Measurements from ENCODE around the gene AGAP1.

The AGAP1 gene

DNA sequence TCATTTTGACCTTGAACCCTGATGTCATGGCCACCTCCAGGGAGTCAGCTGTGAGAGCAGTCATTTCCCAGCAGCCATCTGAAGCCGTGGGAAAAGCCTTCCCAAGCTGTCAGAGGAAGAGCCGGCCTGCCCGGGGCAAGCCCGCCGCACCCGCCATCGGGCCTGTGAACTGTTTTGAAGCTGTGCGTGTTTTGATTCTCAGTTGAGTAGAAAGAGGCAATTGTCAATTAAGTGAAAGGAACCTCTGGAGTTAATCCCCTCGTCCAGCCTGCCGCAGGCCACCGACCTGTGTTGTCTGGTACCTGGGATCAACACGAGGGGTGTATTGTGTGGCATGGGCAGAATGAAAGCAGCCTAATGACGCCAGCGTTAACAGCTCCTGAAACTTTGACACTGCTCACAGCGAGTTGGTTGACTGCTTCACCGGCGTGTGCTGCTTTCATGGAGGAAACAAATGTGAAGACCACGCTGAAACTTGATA lies 318.4 kb downstream of the AGAP1 start:
- no peak for DNase-seq (ENCODE audit: low read depth)

DNA sequence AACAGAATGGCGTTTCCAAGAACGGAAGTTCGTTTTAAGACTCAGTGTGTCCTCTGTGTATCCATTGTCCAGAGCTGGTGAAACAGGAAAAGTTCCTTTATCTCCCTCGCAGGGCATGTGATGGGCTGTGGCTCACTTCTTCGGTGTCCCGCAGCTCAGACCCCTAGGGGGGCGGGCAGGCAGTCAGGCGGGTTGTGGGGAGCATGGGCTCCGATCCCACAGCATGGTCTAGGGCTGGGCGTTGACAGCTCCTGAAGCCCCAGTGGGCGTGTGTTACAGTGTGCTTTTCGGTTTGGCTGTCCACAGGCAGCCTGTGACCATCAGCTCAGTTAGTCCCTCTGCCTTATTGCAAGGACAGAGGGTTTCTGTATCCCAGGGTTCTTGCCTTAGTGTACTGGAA lies 319.6 kb downstream of the AGAP1 start:
- DNase-seq (ENCODE audit: low read depth): no peak

DNA sequence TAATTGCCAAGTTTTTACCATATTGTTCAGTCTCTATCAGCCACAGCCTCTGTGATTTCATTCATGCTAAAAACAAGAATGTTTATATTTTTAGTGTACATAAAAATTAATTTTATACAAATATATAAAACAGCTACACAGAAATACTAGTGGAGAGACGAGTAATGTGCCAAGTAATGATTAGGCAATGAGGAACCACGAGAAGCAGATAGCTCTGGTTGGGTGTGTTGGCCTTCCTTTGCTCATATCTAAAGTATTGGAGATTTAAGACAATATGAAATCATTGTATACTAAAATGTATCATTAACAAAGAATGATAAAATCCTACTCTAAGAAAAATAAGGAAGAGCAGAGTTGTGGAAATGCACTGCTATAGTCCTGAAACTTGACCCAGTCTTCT lies 326.7 kb downstream of the AGAP1 start:
- DNase-seq (ENCODE audit: low read depth): no peak

DNA sequence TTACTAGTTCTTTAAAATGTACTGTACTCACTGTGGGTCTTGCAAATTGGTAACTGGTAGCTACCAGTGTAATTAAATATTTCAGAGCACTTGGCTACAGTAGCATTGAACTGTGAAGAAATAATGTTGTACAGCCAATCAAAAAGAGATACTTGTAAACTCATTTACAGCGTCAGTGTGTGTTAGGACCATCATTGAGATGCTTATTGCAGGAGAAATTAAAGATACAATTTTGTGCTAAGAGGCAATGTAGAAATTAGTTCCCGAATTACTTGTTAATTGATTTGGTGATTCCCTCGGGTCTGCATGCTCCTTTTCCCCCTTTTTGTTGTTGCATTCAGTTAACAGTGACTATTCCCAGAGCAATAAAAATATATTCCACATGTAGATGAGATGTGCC lies 330.5 kb downstream of the AGAP1 start:
- no peak for DNase-seq (ENCODE audit: low read depth)

DNA sequence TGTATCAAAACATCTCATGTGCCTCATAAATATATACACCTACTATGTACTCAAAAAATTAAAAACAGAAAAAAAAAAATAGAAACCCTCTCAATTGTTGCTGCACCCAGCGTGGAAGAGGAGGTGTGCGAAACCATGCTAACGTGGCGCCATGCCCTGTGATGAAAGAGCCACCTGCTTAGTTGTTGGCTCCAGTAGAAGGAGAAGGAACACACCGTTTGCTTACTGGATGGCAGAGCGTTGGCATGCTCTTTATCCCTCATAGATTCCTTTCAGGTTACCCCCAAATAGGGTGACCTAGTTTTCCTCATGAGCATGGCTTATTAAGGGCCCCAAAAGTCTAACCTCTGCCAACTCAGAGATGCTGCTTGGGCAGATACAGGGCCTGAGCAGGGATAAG lies 332.1 kb downstream of the AGAP1 start:
- no peak for DNase-seq (ENCODE audit: low read depth)

DNA sequence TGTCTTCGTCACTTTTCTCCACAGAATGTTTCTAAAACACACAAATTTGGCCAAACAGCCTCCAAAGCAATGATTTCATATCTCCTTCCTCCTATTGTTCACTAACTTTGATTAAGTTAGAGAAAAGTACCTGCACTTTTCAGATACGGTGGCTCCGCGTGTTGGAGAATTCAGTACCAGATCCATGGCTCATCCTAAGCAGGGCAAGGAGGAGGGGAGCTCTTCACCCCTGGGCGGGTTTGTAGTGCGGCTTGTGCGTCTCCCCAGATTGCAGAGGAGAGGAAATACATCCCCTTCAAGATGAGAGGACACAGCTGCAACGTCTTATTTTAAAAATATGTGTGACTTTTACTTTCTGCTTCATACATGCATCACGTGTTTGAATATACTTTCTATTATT lies 333.0 kb downstream of the AGAP1 start:
- no peak for DNase-seq (ENCODE audit: low read depth)

DNA sequence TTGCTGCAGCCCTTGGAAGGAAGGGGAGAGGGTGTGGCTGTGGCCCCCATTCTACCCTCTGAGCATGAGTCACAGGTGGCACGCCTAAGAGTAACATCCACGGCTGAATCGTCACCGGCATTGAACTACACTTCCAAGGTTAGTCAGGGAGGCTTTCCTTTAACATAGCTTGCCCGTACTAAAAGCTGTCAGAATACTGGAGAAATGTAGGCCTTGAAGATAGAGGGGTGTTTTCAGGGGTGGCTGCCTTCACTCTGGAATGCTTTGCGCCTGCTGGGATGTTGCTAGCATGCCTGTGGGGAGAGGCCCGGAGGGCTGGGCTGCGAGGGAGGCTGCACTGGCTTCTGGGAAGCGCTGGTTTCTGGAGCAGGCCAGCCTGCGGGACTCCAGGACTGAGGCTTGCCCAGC lies 333.7 kb downstream of the AGAP1 start:
- no peak for DNase-seq (ENCODE audit: low read depth)

DNA sequence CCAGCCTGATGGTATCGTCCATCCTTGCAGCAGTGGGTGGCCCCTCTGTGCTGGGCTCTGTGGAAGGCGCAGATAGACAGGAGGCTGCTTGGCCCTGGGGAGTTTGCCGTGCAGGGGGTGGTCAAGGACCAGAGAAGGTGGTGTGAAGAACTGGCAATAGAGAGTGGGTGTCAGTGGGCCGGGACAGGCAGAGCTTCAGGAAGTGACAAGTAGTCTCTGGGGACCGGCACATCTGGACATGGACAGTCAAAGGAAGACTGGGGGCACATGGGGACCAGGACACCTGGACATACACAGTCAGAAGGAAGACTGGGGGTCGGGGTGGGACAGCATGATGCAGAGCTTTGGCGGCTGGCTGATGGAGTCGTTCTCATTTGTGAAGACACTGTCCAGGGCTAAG lies 335.9 kb downstream of the AGAP1 start:
- no peak for DNase-seq (ENCODE audit: low read depth)

DNA sequence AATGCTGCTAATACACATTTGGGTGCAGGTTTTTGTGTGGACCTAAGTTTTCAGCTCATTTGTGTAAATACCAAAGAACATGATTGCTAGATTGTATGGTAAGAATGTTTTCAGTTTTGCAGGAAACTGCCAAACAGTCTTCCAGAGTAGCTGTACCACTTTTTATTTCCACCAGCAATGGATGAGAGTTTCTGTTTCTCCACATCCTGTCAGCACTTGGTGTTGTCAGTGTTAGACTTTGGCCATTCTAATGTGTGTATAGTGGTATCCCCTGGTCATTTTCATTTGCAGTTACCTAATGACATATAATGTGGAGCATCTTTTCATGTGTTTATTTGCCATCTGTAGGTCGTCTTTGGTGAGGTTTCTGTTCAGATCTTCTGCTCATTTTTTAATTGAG lies 337.9 kb downstream of the AGAP1 start:
- DNase-seq (ENCODE audit: low read depth): no peak

DNA sequence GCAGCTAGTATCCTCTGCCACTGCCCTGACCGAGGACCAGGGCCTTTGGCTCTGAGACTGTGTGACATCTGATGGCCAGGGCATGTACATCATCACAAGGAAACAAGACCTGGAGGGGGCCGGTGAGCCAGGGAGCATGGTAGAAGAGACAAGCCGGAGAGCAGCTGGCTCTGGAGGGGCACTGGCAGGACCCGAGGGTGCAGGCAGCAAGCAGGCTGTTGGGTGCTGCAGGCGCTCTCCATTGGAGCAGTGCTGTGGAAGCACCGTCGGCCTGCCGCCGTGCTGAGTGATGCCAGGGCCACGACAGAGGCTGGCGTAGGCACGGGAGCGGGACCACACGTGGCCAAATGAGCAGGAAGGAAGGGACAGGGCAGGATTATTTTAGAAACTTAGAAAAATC lies 339.1 kb downstream of the AGAP1 start:
- DNase-seq (ENCODE audit: low read depth): no peak

DNA sequence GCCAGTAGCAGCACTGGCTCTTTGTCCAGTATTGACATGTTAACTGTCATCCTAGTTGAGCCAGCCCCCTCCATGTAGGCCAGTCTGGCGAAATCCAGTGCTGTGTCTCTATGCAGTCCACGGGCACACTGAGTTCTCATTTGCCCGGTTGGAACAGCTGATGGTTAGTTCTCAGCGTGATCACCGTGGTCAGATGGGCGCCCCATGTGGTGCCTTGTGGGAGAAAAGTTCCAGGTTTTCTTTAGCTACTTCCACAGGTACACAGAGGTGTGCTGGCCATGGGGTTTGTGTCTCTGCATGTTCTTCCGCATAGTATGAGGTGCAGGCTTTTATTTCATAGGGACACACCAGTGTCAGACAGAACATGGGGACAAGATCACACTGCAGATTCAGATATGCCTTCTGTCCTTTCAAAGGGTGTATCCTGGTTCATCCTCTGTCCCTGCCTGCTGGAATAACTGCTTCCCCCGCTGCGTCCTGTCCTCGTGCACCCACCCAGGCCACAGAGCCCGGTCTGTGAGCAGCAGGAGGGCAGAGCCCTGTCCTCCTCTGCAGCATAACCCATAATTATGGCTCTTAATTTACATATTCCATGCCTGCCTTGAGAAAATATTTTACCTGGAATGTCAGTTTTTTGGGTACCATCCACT lies 340.3 kb downstream of the AGAP1 start:
- no peak for DNase-seq (ENCODE audit: low read depth)

DNA sequence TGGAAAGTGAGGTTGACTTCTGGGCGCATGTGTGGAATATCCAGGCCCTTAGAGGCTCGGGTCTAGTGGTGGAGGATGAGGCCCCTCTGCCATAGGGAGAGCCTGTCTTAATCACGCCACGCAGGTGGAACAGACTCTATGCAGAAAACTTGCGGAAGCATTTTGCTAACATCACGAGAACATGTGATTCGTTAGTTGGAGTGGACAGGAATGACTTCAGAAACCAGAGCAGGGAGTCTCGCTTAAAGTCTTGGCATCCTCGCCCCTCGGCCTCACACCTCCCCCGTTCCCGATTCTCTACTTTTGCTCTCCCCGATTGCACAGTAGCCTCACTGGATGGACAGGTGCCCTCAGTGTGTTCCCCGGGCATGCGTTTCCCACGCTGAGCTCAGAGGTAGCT lies 340.9 kb downstream of the AGAP1 start:
- DNase-seq (ENCODE audit: low read depth): no peak

DNA sequence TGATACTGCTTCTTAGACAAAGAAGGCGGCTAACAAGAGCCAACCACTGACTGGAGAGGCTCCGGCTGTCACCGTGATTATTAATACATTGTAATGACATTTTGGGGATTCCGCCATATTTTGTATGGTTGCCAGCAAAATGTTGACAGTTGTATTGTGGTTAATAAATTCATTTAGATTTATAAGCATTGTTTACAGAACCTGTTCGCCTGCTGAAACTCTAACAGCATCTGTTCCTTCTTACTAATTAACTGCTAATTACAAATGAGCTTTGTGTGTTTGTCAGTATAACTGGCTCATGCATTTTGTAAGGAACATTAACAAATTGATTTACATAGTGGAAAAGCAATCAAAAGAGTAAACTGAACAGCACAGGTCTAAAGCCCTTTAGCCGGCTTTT lies 342.0 kb downstream of the AGAP1 start:
- DNase-seq (ENCODE audit: low read depth): no peak

DNA sequence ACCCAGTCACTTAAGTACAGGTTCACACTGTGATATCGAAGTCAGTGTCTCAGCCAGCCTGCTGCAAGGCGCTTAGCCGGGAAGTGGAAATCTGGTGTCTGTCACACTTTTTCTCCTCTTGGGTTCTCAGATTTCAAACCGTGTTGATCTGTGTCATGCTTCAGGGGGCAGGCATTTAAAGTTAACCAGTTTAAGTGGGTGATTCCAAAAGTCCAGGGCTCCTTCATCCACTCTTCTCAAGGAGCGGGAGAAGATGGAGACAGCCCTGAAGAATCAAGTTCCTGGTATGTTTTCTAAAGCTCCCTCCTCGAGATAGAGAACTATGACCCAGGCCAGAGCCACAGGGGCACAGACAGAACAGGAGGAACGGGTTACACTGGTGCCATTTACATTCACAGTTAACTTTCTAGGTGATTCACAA lies 342.7 kb downstream of the AGAP1 start:
- no peak for DNase-seq (ENCODE audit: low read depth)

DNA sequence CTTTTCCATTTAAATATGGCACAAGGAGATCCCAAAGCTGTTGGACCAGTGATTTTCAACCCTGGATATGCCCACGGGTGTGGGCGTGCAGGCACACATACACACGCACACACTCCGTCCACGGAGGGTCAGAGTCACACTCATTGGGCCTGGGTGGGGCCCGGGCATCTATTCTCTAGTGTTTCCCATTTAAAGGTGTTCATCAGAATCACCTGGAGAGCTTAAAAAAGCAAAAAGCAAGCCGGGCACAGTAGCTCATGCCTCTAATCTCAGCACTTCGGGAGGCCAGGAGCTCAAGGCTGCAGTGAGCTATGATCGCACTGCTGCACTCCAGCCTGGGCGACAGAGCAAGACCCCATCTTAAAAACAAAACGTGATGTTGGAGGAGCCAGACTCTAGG lies 345.4 kb downstream of the AGAP1 start:
- no peak for DNase-seq (ENCODE audit: low read depth)

DNA sequence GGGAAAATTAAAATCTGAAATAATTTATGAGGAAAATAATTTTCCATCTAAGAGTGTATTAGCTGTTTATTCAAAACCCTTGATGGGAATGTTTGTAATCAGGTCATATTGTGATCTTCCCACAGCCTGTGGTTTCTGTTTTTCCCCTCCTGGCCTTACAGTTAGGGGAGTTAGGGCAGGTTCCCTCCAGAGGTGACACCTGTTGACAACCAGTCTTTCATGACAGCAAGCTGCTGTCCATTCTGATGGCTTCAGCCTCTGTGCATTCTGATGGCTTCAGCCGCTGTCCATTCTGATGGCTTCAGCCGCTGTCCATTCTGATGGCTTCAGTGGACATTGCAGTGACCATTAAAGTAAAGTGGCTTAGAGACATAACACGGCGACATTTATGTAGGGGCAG lies 346.1 kb downstream of the AGAP1 start:
- DNase-seq (ENCODE audit: low read depth): no peak

DNA sequence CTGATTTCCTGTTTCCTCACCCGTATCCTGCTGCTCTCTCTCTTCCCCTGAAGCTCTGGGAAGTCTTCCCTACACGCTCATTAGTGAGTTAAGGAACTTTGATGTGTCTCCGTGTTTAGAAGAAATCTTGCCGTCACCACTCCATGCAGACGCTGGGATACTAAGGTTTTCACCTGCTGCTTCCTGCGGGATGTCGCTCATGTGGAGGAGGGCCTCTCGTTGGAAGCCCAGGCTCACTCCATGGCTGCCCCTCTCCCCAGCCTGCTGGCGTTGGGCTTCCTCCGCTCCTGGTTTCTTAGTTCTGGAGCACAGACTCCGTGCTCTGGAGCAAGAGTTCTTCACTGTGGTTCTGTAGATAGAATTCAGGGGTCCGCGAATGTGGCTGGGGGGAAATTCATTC lies 348.0 kb downstream of the AGAP1 start:
- DNase-seq (ENCODE audit: low read depth): no peak

DNA sequence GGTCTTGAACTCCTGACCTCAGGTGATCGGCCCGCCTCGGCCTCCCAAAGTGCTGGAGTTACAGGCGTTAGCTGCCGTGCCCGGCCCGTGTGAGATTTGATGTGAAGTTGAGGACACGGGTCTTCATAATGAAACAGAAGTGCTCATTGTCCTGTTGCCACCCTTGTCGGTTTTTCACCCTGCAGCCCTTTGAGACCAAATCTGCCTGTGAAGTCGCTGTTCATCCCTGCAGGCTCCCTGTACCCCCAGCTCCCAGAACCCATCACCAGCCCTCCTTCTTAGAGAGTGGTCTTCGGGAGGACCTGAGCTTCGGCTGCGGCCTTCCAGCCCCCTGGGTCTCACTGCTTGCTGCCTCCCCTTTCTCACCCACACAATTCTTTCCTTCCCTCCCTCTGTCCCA lies 349.1 kb downstream of the AGAP1 start:
- no peak for DNase-seq (ENCODE audit: low read depth)

DNA sequence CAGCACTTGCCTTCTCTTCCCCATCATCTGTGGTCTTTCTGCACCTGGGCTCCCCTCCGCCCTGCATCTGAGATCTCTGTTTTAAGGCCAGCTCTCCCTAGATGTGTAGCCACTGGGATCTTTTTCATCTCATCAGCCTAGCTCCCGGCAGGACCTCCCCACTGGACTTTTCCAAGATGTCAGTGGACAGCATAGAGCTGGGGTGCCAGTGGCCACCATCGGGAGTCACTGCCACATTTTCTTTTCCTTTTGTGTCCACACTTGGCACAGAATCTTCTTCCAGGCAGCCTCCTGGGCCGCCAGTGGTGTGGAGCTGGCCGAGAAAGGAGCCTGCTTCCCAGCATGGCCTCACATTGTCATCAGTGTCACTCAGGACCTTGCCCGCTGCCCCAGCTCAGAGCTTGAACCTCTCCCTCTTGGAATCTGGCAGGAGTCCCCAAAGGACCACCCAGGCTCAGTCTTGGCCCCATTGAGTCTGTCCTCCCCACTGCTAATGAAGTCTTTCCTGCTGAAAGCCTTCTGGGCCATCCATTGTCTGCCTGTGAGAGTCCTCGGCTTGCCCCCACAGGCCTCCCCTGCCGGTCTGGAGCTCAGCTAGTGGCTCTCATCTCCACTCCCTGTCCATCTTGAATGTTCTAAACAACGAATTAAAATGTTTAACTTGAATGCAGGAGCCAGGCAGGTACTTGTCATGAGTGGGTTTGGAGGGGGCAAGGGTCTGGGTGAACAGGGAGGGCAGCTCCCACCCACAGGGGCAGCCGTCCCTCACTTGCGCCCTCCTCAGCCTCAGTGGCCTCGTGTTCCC lies 349.9 kb downstream of the AGAP1 start:
- no peak for DNase-seq (ENCODE audit: low read depth)

DNA sequence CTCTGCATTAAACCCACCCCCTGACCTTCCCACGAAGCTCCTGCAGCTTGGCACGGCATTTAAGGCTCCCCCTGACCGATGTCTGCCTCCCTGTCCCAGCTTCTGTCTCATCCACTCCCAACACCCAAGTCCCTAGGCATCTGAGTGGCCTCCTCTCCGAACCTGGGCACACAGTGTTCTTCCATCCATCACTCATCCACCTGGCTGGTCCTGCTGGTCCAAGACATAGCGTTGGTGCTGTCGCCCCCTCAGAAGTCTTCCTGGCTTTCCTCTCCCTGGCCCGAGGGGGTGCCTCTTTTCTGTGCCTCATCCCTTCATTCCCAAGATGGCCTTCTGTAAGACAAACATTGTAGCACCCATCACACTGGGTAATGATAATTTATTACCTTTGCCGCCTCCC lies 350.7 kb downstream of the AGAP1 start:
- DNase-seq (ENCODE audit: low read depth): no peak

DNA sequence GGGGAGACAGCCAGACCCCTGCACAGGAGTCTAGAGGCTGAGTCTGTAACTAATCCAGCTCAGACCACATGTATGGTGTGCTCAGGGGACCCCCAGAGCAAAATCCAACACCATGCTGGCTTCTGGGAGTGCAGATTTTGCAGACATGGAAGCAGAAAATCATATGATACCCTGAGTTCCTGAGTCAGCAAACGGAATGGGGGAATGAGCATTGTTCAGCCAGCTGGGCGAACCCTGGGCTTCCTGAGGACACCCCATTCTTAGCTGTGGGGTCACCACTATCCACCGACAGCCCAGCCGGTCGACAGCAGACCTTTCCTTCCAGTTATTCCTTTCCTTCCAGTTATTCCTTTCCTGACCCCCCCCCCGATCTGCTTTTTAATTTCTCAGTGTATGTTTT lies 351.4 kb downstream of the AGAP1 start:
- DNase-seq (ENCODE audit: low read depth): no peak

DNA sequence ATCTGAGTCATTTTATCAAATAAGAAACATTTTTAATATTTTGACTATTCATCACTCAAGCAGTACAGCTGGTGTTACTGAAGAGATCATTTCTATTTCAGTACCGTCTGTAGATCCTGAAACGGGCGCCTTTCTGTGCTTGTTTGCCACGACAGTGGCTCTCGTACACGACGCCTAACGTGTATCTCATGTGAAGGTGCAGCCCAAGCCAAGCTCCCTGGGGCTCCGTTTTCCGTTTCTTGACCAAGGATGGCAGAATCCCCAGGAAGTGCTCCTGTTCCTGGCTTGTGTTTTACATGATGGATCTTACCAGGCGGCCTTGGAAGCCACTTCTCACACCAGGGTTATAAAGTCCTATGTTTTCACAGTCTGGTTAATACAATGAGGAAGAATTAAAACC lies 353.7 kb downstream of the AGAP1 start:
- DNase-seq (ENCODE audit: low read depth): no peak

DNA sequence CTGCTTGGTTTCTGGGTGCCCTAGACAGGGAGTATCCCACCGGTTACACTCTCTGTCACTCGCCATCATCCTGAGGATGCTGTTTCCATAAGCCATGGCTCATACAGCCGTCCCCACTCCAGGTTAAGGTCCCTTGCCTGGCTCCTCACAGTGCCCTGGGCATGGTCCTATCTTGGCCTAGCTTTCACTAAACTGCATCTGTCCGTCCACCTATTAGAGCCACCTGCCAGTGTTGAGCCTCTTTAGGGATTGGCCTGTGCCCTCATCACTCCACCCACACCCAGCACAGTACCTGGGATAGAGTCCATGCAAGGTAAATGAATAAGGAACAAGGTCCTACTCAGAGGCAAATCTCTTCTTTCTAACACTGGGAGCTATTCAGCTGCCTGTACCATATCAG lies 354.2 kb downstream of the AGAP1 start:
- DNase-seq (ENCODE audit: low read depth): no peak

DNA sequence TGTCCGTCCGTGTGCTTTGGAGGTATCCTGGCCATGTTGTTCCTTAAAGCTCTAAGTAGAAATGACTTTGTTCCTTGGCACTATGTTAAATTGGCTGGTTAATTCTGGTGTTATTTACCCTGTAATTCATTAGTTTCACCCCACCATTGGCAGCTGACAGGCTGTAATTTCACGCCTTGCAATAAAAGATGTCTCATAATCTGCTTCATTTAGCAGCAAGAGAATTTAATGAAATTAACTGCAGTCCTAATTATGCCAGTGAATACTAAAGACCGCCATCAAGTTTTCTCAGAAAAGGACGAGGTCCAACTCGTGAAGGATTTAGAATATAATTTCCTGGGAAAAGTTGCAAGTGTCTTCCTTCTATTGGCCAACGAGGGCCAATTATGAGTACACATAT lies 355.1 kb downstream of the AGAP1 start:
- DNase-seq (ENCODE audit: low read depth): no peak
